B cell (primary cell): ENCODE results near the gene RAB10. TPM values are rescaled to one million over a fixed set of nuclear protein-coding genes. Genes with fewer than 3 reads are reported as not detected.
A peak's percentile ranks its signal among the peaks of the same experiment; 100 is the strongest.

ENCODE experiments used
- ATAC-seq: fragments of 200-7000 bp; cut with Tn5 transposase; one replicate; pipeline ENCODE4 v1.10.0; 2021; ENCODE audit warnings: low read depth, mild to moderate bottlenecking, moderate number of reproducible peaks, moderate library complexity
- CTCF ChIA-PET: fragments of 350-600 bp; sonication (Branson Sonifier 250); formaldehyde crosslinking; loops from one replicate; lab custom pipeline; 2021; ENCODE audit warnings: antibody characterized with exemption, inconsistent platforms; lab: Charles Lee
- POLR2A ChIA-PET: fragments of 350-600 bp; sonication (Branson Sonifier 250); formaldehyde crosslinking; loops from one replicate; lab custom pipeline; 2021; ENCODE audit warnings: antibody characterized with exemption; lab: Charles Lee
- DNase-seq: peaks from one replicate; pipeline ENCODE4 v3.0.0; 2013
- H2AFZ ChIP-seq: 2 replicates; pipeline ENCODE4 v1.6.1; 2012; ENCODE audit warnings: mild to moderate bottlenecking, low read depth, low read length; ENCODE audit not compliant: insufficient read depth, poor library complexity, severe bottlenecking
- H3K27ac ChIP-seq, 2 donors: 1 replicate in 1 of 2; 2 replicates in 1 of 2; pipeline ENCODE4 v1.5.1; 2012 to 2013; ENCODE audit warnings: low read length in 2 of 2, mild to moderate bottlenecking in 2 of 2, moderate library complexity in 1 of 2
- H3K27me3 ChIP-seq, 4 experiments: fragments of 200-600 bp in 1 of 4; sonication (generic) in 1 of 4; replicated peaks in 1 of 4; 1 replicate in 2 of 4; 2 replicates in 2 of 4; pipeline versions ENCODE4 v1.6.1 to v1.7.0; 2013 to 2016; ENCODE audit warnings: low read length in 3 of 4, mild to moderate bottlenecking in 2 of 4, mixed read lengths in 1 of 4, moderate library complexity in 1 of 4; ENCODE audit not compliant: insufficient read depth in 4 of 4, control insufficient read depth in 3 of 4; ENCODE audit errors: control extremely low read depth in 1 of 4
- H3K36me3 ChIP-seq, 2 experiments: replicated peaks in 1 of 2; 1 replicate in 1 of 2; 2 replicates in 1 of 2; pipeline versions ENCODE4 v1.6.1 to v1.7.1; 2013; ENCODE audit warnings: low read length in 1 of 2; ENCODE audit not compliant: insufficient read depth in 2 of 2, control insufficient read depth in 1 of 2; ENCODE audit errors: control extremely low read depth in 1 of 2, extremely low read depth in 1 of 2
- H3K4me1 ChIP-seq, 2 donors: fragments of 200-600 bp in 1 of 2; sonication (generic) in 1 of 2; 1 replicate in 1 of 2; 2 replicates in 1 of 2; pipeline versions ENCODE4 v1.5.1 to v1.6.1; 2013 to 2017; ENCODE audit warnings: low read length in 2 of 2; ENCODE audit not compliant: control insufficient read depth in 2 of 2, insufficient read depth in 2 of 2
- H3K4me2 ChIP-seq: replicated peaks from 2 replicates; pipeline ENCODE3; 2012; ENCODE audit warnings: mild to moderate bottlenecking, low read depth, low read length; ENCODE audit not compliant: poor library complexity, severe bottlenecking
- H3K4me3 ChIP-seq, 5 experiments: fragments of 200-600 bp in 1 of 5; sonication (generic) in 1 of 5; 1 replicate in 3 of 5; 2 replicates in 2 of 5; pipeline versions ENCODE4 v1.5.1 to v1.7.0; 2011 to 2016; ENCODE audit warnings: low read length in 4 of 5, mild to moderate bottlenecking in 4 of 5, low read depth in 2 of 5, control low read depth in 1 of 5, moderate library complexity in 1 of 5; ENCODE audit not compliant: insufficient read depth in 1 of 5; ENCODE audit errors: control extremely low read depth in 1 of 5, extremely low read depth in 1 of 5
- H3K79me2 ChIP-seq: fragments of 200-600 bp; sonication (generic); one replicate; pipeline ENCODE4 v1.6.0; 2016; ENCODE audit warnings: low read length; ENCODE audit not compliant: control insufficient read depth, insufficient read depth
- H3K9ac ChIP-seq: fragments of 200-600 bp; sonication (generic); 2 replicates; pipeline ENCODE4 v1.6.1; 2017; ENCODE audit warnings: mild to moderate bottlenecking, low read length, moderate library complexity
- H3K9me3 ChIP-seq, 3 donors: one replicate each; pipeline versions ENCODE4 v1.6.1 to v1.7.1; 2013; ENCODE audit warnings: low read length in 2 of 3; ENCODE audit not compliant: control insufficient read depth in 2 of 3, insufficient read depth in 1 of 3; ENCODE audit errors: control extremely low read depth in 1 of 3
- H4K20me1 ChIP-seq: 2 replicates; pipeline ENCODE4 v1.6.0; 2012; ENCODE audit warnings: mild to moderate bottlenecking, low read length; ENCODE audit not compliant: insufficient read depth, control insufficient read depth, poor library complexity, severe bottlenecking
- H3K27ac Mint-ChIP-seq: one replicate; pipeline ENCODE4 v1.8.0; 2021; ENCODE audit warnings: mixed read lengths
- H3K27me3 Mint-ChIP-seq: one replicate; pipeline ENCODE4 v1.8.0; 2021; ENCODE audit warnings: mixed read lengths
- H3K4me1 Mint-ChIP-seq: one replicate; pipeline ENCODE4 v1.8.0; 2021; ENCODE audit warnings: mixed read lengths
- H3K4me3 Mint-ChIP-seq: one replicate; pipeline ENCODE4 v1.8.0; 2021; ENCODE audit warnings: mixed read lengths
- H3K9me3 Mint-ChIP-seq: one replicate; pipeline ENCODE4 v1.8.0; 2022; ENCODE audit warnings: mixed read lengths; ENCODE audit not compliant: insufficient read depth
- CTCF ChIP-seq: fragments of 200-600 bp; IDR thresholded peaks from one replicate; pipeline ENCODE4 v1.8.0; 2022; ENCODE audit warnings: antibody characterized with exemption, mild to moderate bottlenecking
- EZH2 ChIP-seq: IDR thresholded peaks from 2 replicates; pipeline ENCODE4 v1.6.1; 2012; ENCODE audit warnings: borderline replicate concordance, low read depth, mild to moderate bottlenecking, moderate library complexity, low read length; ENCODE audit not compliant: insufficient read depth, poor library complexity, severe bottlenecking
- WGBS: methylation state at CpG from one replicate; pipeline ENCODE4 v1.1.5; 2013; ENCODE audit warnings: missing lambda C conversion rate; ENCODE audit not compliant: insufficient coverage; 5-methylcytosine and 5-hydroxymethylcytosine counted together
- intact Hi-C: fragments of 100-400 bp; cut with micrococcal nuclease; formaldehyde crosslinking; loops from one replicate; pipeline ENCODE4 v1.10.0; 2022
- polyA plus RNA-seq: library from polyadenylated mRNA; depleted of rRNA; stranded (reverse); fragments of >200 nt; gene quantifications from 2 replicates; pipeline ENCODE4 v1.2.3, GENCODE V29; 2012
- total RNA-seq, 2 donors: library from RNA; stranded (reverse); fragments of 120-200 nt in 1 of 2; gene quantifications; 1 replicate in 1 of 2; 2 replicates in 1 of 2; pipeline versions ENCODE4 v1.2.3 to v1.2.4, GENCODE V29; 2013 to 2022

Gene RAB10
- total and polyA plus RNA-seq, 2 donors (not counting 1 experiment from before 2014, with no cell fraction given): 21.7 to 66.7 TPM

GRCh38 chr2:26043862-26044696 is 10.2 kb downstream of the RAB10 start:
- H4K20me1 ChIP-seq: peaks cover 87% of the 10 kb centered on the region
- Mint-ChIP-seq H3K9me3 (no peaks in the 10 kb centered on the region), H3K4me1 (peaks cover 57% of the 10 kb centered on the region), H3K4me3 (peak overlapping the region; percentile 50), H3K27ac (peak overlapping the region; percentile 46), H3K27me3 (no peaks in the 10 kb centered on the region)
- DNase-seq: peak; percentile 23
- H3K79me2 ChIP-seq: peaks cover 99% of the 10 kb centered on the region
- H3K27ac ChIP-seq: peak overlapping the region in 1 of 2 donors; percentile 57
- H3K4me2 ChIP-seq: peak overlapping the region; percentile 52
- ChIA-PET CTCF (interaction anchor here (0.7 to 1.4 kb wide), 3 partner anchors 19 to 521 kb away, joined by 3 to 5 read pairs (median 3); no protein-coding TSS in a partner anchor), POLR2A (no interaction called here)
- peak overlapping the region; percentile 16 for H3K9ac ChIP-seq
- no peaks in the 10 kb centered on the region for H3K9me3 ChIP-seq
- ATAC-seq: no peak
- intact Hi-C loops: no loop called here
- no peaks in the 10 kb centered on the region for H3K27me3 ChIP-seq
- peaks cover 5 to 16% of the 10 kb centered on the region in 2 experiments for H3K36me3 ChIP-seq
- WGBS: no CpG with 5 or more reads among the region's 8 CpGs
- TF ChIP-seq CTCF: no peak
- no peak for TF ChIP-seq EZH2
- H3K4me1 ChIP-seq: peaks cover 12 to 13% of the 10 kb centered on the region in 2 donors
- no peak overlapping the region for H2AFZ ChIP-seq
- no peak overlapping the region for H3K4me3 ChIP-seq

- intact Hi-C loops: no loop called here
- peaks cover 85% of the 10 kb centered on the region for H4K20me1 ChIP-seq
- H3K27ac ChIP-seq: no peak overlapping the region
- peaks cover 17 to 18% of the 10 kb centered on the region in 2 donors for H3K4me1 ChIP-seq
- H3K4me2 ChIP-seq: no peak overlapping the region
- no peaks in the 10 kb centered on the region for H3K9me3 Mint-ChIP-seq
- no peaks in the 10 kb centered on the region for H3K9me3 ChIP-seq
- no peak overlapping the region for H3K9ac ChIP-seq
- no peak overlapping the region for H3K27ac Mint-ChIP-seq
- ATAC-seq (no peak), DNase-seq (no peak)
- H3K4me3 ChIP-seq: no peak overlapping the region
- H3K27me3 Mint-ChIP-seq: no peaks in the 10 kb centered on the region
- H2AFZ ChIP-seq: no peak overlapping the region
- no peaks in the 10 kb centered on the region for H3K27me3 ChIP-seq
- TF ChIP-seq EZH2 (no peak), CTCF (no peak)
- H3K79me2 ChIP-seq: peaks cover 99% of the 10 kb centered on the region
- no CpG with 5 or more reads among the region's 3 CpGs for WGBS
- ChIA-PET POLR2A (no interaction called here), CTCF (no interaction called here)
- H3K4me3 Mint-ChIP-seq: no peak overlapping the region
- H3K4me1 Mint-ChIP-seq: peaks cover 56% of the 10 kb centered on the region
- peaks cover 0 to 3% of the 10 kb centered on the region in 2 experiments for H3K36me3 ChIP-seq
Measured at GRCh38 chr2:26048791-26049190, 14.9 kb downstream of the RAB10 start.
